HepG2 (cell line): ENCODE results near the gene AMBRA1. TPM values are rescaled to one million over a fixed set of nuclear protein-coding genes. Genes with fewer than 3 reads are reported as not detected.

Source experiments
- ATAC-seq: fragments of 200-7000 bp; cut with Tn5 transposase; 3 replicates; pipeline ENCODE4 v1.9.1; 2020; ENCODE audit warnings: mild to moderate bottlenecking, moderate library complexity
- BruUV-seq: library from RNA; stranded (reverse); fragments of 400-500 nt; replicated peaks from 2 replicates; lab custom pipeline; 2021; lab: Mats Ljungman, UMichigan
- CTCF ChIA-PET: fragments of 300-600 bp; formaldehyde crosslinking; extraction: SDS; loops from one replicate; lab custom pipeline; 2021; ENCODE audit warnings: low total read pairs, inconsistent platforms, low intra/inter-chr PET ratio; lab: Yijun Ruan, JAX
- POLR2A ChIA-PET: fragments of 350-600 bp; sonication (Branson Sonifier 250); formaldehyde crosslinking; loops from one replicate; lab custom pipeline; 2020; ENCODE audit warnings: antibody characterized with exemption, inconsistent platforms; lab: Yijun Ruan, JAX
- DNase-seq: peaks from one replicate; pipeline ENCODE4 v3.0.0-alpha.2; 2015; ENCODE audit warnings: low spot score
- FAIRE-seq: peaks from 3 replicates; lab custom pipeline; 2011; peaks lifted over from hg19 to GRCh38; lab: Jason Lieb, UNC
- H2AFZ ChIP-seq: one replicate; pipeline ENCODE4 v1.6.1; 2011; ENCODE audit warnings: low read length, inconsistent platforms
- H3K27ac ChIP-seq: fragments of 300-600 bp; 3 replicates; pipeline ENCODE4 v1.8.0; 2011; ENCODE audit warnings: mixed run types, mild to moderate bottlenecking, mixed read lengths, low read length, inconsistent platforms; ENCODE audit not compliant: insufficient read depth; ENCODE audit errors: extremely low read length
- H3K27me3 ChIP-seq, 2 experiments: fragments of 200-600 bp in 1 of 2; 2 replicates in 1 of 2; 3 replicates in 1 of 2; pipeline versions ENCODE4 v1.6.0 to v1.8.0; 2011; ENCODE audit warnings: low read length in 2 of 2, mild to moderate bottlenecking in 2 of 2, moderate library complexity in 2 of 2, inconsistent platforms in 1 of 2; ENCODE audit not compliant: insufficient read depth in 2 of 2, control insufficient read depth in 1 of 2
- H3K36me3 ChIP-seq, 2 experiments: fragments of 200-600 bp in 1 of 2; replicated peaks in 1 of 2; 2 replicates in 1 of 2; 3 replicates in 1 of 2; pipeline versions ENCODE4 v1.5.1 to v1.8.0; 2011; ENCODE audit warnings: low read length in 2 of 2, inconsistent platforms in 1 of 2; ENCODE audit not compliant: insufficient read depth in 2 of 2, control insufficient read depth in 1 of 2
- H3K4me1 ChIP-seq: 2 replicates; pipeline ENCODE4 v1.5.1; 2012; ENCODE audit warnings: low read length, inconsistent platforms; ENCODE audit not compliant: insufficient read depth
- H3K4me2 ChIP-seq: 2 replicates; pipeline ENCODE4 v1.6.0; 2011; ENCODE audit warnings: low read depth, low read length, inconsistent platforms
- H3K4me3 ChIP-seq, 3 experiments: fragments of 200-600 bp in 1 of 3; sonication (generic), shearing (Covaris generic) in 1 of 3; replicated peaks in 1 of 3; 2 replicates each; pipeline ENCODE4 v1.5.1; 2011 to 2016; ENCODE audit warnings: low read length in 3 of 3, inconsistent platforms in 2 of 3, low read depth in 2 of 3, mild to moderate bottlenecking in 2 of 3, control low read depth in 1 of 3, mixed read lengths in 1 of 3; ENCODE audit not compliant: insufficient read depth in 1 of 3
- H3K79me2 ChIP-seq: one replicate; pipeline ENCODE4 v1.6.1; 2011; ENCODE audit warnings: low read length, inconsistent platforms; ENCODE audit not compliant: insufficient read depth
- H3K9ac ChIP-seq: 2 replicates; pipeline ENCODE4 v1.6.0; 2011; ENCODE audit warnings: mild to moderate bottlenecking, low read depth, low read length, inconsistent platforms; ENCODE audit not compliant: insufficient read depth
- H3K9me3 ChIP-seq: 2 replicates; pipeline ENCODE4 v1.5.1; 2012; ENCODE audit warnings: mild to moderate bottlenecking, low read length
- H4K20me1 ChIP-seq: 2 replicates; pipeline ENCODE4 v1.6.0; 2011; ENCODE audit warnings: inconsistent platforms, mild to moderate bottlenecking, low read length, moderate library complexity; ENCODE audit not compliant: insufficient read depth
- ATRX ChIP-seq: sonication (generic); formaldehyde crosslinking; IDR thresholded peaks from 2 replicates; pipeline ENCODE4 v1.4.0; 2020; ENCODE audit warnings: missing genetic modification reagents, borderline replicate concordance
- CCDC6 ChIP-seq: sonication (generic); formaldehyde crosslinking; IDR thresholded peaks from 2 replicates; pipeline ENCODE4 v1.8.1; 2022; ENCODE audit warnings: mild to moderate bottlenecking, missing genetic modification reagents, moderate library complexity
- CEBPG ChIP-seq: IDR thresholded peaks from 2 replicates; pipeline ENCODE4 v1.6.1; 2016
- CREM ChIP-seq, 2 experiments: sonication (generic) in 1 of 2; formaldehyde crosslinking in 1 of 2; IDR thresholded peaks; 2 replicates each; pipeline versions ENCODE4 v1.4.0 to v1.6.1; 2016 to 2020; ENCODE audit warnings: antibody characterized with exemption in 1 of 2, mild to moderate bottlenecking in 1 of 2, missing genetic modification reagents in 1 of 2
- DNMT1 ChIP-seq: sonication (generic); formaldehyde crosslinking; IDR thresholded peaks from 2 replicates; pipeline ENCODE4 v1.5.1; 2020; ENCODE audit warnings: mild to moderate bottlenecking, missing genetic modification reagents
- GABPA ChIP-seq, 2 experiments: IDR thresholded peaks; 2 replicates each; pipeline ENCODE4 v1.6.1; 2011 to 2016; ENCODE audit warnings: low read depth in 2 of 2, low read length in 1 of 2, missing biosample characterization in 1 of 2, missing genetic modification characterization in 1 of 2
- HOXA7 ChIP-seq: sonication (generic); formaldehyde crosslinking; IDR thresholded peaks from 2 replicates; pipeline ENCODE4 v1.8.1; 2022; ENCODE audit warnings: mild to moderate bottlenecking, missing genetic modification reagents, moderate library complexity
- RBM22 ChIP-seq: fragments of 200-400 bp; formaldehyde crosslinking; optimal IDR thresholded peaks from 2 replicates; pipeline ENCODE3; 2017; ENCODE audit warnings: mild to moderate bottlenecking, low read length, moderate library complexity
- XBP1 ChIP-seq: sonication (generic); formaldehyde crosslinking; IDR thresholded peaks from 2 replicates; pipeline ENCODE4 v1.5.0; 2020; ENCODE audit warnings: missing genetic modification reagents
- ZBTB20 ChIP-seq: sonication (generic); formaldehyde crosslinking; IDR thresholded peaks from 2 replicates; pipeline ENCODE4 v1.8.1; 2023; ENCODE audit warnings: missing genetic modification reagents, low read depth, mild to moderate bottlenecking, borderline replicate concordance
- ZNF431 ChIP-seq: sonication (generic); formaldehyde crosslinking; IDR thresholded peaks from 2 replicates; pipeline ENCODE4 v1.9.0; 2022; ENCODE audit warnings: missing genetic modification reagents, low read depth, mild to moderate bottlenecking, borderline replicate concordance
- ZNF577 ChIP-seq: sonication (generic); formaldehyde crosslinking; IDR thresholded peaks from 2 replicates; pipeline ENCODE4 v1.4.0; 2020; ENCODE audit warnings: mild to moderate bottlenecking, low read depth, missing genetic modification reagents, borderline replicate concordance
- ZSCAN21 ChIP-seq: sonication (generic); formaldehyde crosslinking; IDR thresholded peaks from 2 replicates; pipeline ENCODE4 v1.8.0; 2022; ENCODE audit warnings: mild to moderate bottlenecking, missing genetic modification reagents, moderate library complexity, borderline replicate concordance
- WGBS: methylation state at CpG from one replicate; pipeline ENCODE4 v1.1.6; 2017; ENCODE audit warnings: low lambda C conversion rate; 5-methylcytosine and 5-hydroxymethylcytosine counted together
- in situ Hi-C: cut with HindIII; loops from 2 replicates; pipeline ENCODE4 v1.10.0; 2017; ENCODE audit warnings: low pct_unique_long_range_greater_than_20kb; ENCODE audit not compliant: extremely low pct_ligation_motif_present
- intact Hi-C: fragments of 100-400 bp; cut with micrococcal nuclease; formaldehyde crosslinking; loops from one replicate; pipeline ENCODE4 v1.10.0; 2022; ENCODE audit not compliant: unreplicated experiment
- polyA plus RNA-seq, 8 experiments: library from polyadenylated mRNA; depleted of rRNA in 3 of 8; stranded (reverse) in 7 of 8; unstranded in 1 of 8; fragments of >200 nt; fragmentation: Illumina TruSeq in 4 of 8; extraction: Trizol in 4 of 8; gene quantifications; 2 replicates each; pipeline versions ENCODE4 v1.2.1 to v1.2.3, GENCODE V29; 2011 to 2016; ENCODE audit warnings: low read depth in 4 of 8, missing spikeins in 1 of 8, mixed read lengths in 1 of 8; ENCODE audit not compliant: insufficient read depth in 1 of 8
- total RNA-seq, 5 experiments: library from RNA; depleted of rRNA; stranded (reverse); fragments of >200 nt; fragmentation: Illumina TruSeq; extraction: Trizol; gene quantifications; 2 replicates each; pipeline ENCODE4 v1.2.3, GENCODE V29; 2016; ENCODE audit warnings: low read depth in 1 of 5
- TF ChIP-seq, protein P1 (sequence below): sonication (generic); formaldehyde crosslinking; IDR thresholded peaks from 2 replicates; pipeline ENCODE4 v1.5.1; 2020; ENCODE audit warnings: missing genetic modification reagents, mild to moderate bottlenecking, borderline replicate concordance
- TF ChIP-seq, protein P2 (sequence below): sonication (generic); formaldehyde crosslinking; IDR thresholded peaks from 2 replicates; pipeline ENCODE4 v1.4.0; 2020; ENCODE audit warnings: missing genetic modification reagents, low read depth, mild to moderate bottlenecking, borderline replicate concordance
- TF ChIP-seq, protein P3 (sequence below): sonication (generic); formaldehyde crosslinking; IDR thresholded peaks from 2 replicates; pipeline ENCODE4 v1.5.0; 2020; ENCODE audit warnings: missing genetic modification reagents

AMBRA1 gene
- total and polyA plus RNA-seq, 2 of the 13 experiments (the other 11 are each of a cell fraction or from before 2014, with no cell fraction given): 15.7 to 26.0 TPM

DNA sequence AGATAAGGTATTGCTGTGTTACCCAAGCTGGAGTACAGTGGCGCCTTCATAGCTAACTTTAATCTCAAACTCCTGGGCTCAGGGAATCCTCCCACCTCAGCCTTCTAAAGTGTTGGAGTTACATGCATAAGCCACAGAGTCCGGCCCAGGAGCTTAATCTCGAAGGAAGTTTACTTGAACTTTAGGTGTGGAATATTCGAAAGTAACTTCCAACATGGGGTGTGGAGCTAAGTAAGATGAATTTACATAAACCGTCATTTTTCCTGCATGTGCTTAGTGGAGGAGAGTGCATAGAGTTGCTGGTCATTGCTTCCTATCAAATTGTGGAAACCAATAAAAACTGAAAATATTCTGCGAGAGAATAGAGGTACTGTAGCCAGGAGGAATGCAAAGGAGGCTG lies 25.0 kb upstream of the AMBRA1 start:
- H4K20me1 ChIP-seq: no peaks in the 10 kb centered on the region
- TF ChIP-seq CREM (IDR thresholded peaks at IDR 0.05) (no peak), CREM (CRISPR knock-in tag; IDR thresholded peaks at IDR 0.05) (no peak), HOXA7 (CRISPR knock-in tag) (no peak), ZNF431 (CRISPR knock-in tag) (no peak), CCDC6 (CRISPR knock-in tag) (no peak), XBP1 (CRISPR knock-in tag) (no peak), ZNF577 (CRISPR knock-in tag) (no peak), ATRX (CRISPR knock-in tag) (no peak), CEBPG (no peak), RBM22 (no peak), ZBTB20 (CRISPR knock-in tag) (no peak), ZSCAN21 (CRISPR knock-in tag) (no peak), GABPA (IDR thresholded peaks at IDR 0.05; ENCODE audit: low read depth, low read length) (no peak), GABPA (CRISPR knock-in tag; IDR thresholded peaks at IDR 0.05; ENCODE audit: low read depth) (no peak), DNMT1 (no peak)
- TF ChIP-seq, protein P1, sequence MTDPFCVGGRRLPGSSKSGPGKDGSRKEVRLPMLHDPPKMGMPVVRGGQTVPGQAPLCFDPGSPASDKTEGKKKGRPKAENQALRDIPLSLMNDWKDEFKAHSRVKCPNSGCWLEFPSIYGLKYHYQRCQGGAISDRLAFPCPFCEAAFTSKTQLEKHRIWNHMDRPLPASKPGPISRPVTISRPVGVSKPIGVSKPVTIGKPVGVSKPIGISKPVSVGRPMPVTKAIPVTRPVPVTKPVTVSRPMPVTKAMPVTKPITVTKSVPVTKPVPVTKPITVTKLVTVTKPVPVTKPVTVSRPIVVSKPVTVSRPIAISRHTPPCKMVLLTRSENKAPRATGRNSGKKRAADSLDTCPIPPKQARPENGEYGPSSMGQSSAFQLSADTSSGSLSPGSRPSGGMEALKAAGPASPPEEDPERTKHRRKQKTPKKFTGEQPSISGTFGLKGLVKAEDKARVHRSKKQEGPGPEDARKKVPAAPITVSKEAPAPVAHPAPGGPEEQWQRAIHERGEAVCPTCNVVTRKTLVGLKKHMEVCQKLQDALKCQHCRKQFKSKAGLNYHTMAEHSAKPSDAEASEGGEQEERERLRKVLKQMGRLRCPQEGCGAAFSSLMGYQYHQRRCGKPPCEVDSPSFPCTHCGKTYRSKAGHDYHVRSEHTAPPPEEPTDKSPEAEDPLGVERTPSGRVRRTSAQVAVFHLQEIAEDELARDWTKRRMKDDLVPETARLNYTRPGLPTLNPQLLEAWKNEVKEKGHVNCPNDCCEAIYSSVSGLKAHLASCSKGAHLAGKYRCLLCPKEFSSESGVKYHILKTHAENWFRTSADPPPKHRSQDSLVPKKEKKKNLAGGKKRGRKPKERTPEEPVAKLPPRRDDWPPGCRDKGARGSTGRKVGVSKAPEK: no peak
- TF ChIP-seq, protein P2, sequence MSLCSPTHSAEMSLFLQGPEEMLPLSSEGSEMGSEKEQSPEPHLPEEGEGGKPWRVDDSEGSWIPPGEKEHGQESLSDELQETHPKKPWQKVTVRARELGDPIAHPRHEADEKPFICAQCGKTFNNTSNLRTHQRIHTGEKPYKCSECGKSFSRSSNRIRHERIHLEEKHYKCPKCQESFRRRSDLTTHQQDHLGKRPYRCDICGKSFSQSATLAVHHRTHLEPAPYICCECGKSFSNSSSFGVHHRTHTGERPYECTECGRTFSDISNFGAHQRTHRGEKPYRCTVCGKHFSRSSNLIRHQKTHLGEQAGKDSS (CRISPR knock-in tag): no peak
- TF ChIP-seq, protein P3, sequence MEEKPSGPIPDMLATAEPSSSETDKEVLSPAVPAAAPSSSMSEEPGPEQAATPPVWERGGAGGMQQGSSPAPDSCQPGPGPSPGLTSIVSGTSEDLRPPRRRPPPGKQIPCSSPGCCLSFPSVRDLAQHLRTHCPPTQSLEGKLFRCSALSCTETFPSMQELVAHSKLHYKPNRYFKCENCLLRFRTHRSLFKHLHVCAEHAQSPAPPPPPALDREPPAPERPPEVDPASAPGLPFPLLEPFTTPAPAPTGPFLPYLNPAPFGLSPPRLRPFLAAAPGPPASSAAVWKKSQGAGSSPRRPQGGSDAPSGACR: no peak
- TF ChIP-seq, all 625 proteins: peak for 0
- in situ Hi-C loops (no loop called here), intact Hi-C loops (loop anchor here (5.0 kb wide), 1 partner anchor 82 kb away; no protein-coding TSS in a partner anchor)
- POLR2A ChIA-PET: interaction anchor here (1.0 to 2.3 kb wide), 7 partner anchors 17 to 101 kb away, joined by 3 to 11 read pairs (median 5); partner anchors contain the start of genes AMBRA1 and F2
- FAIRE-seq (no peak), ATAC-seq (no peak), DNase-seq (no peak)
- H3K4me1 ChIP-seq: peaks cover 46% of the 10 kb centered on the region
- peak overlapping the region; percentile 76 for H3K4me2 ChIP-seq
- peak overlapping the region; percentile 99 to 100 (median 100) for H3K4me3 ChIP-seq
- H2AFZ ChIP-seq: no peak overlapping the region
- no peaks in the 10 kb centered on the region for H3K9me3 ChIP-seq
- WGBS: 31% methylated on average over 6 of the region's 6 CpGs
- H3K36me3 ChIP-seq: peaks cover 2 to 7% of the 10 kb centered on the region in 2 experiments; a peak in 2 of 5 replicates
- H3K27me3 ChIP-seq: no peaks in the 10 kb centered on the region; a peak in 1 of 5 replicates
- BruUV-seq: no TSS peak
- CTCF ChIA-PET: no interaction called here
- peaks cover 41% of the 10 kb centered on the region for H3K79me2 ChIP-seq
- H3K27ac ChIP-seq: peak overlapping the region; percentile 24
- peak overlapping the region; percentile 100 for H3K9ac ChIP-seq
